Stimulated activated CD4-positive, alpha-beta T cell treated with anti-CD3 and anti-CD28 coated beads, Interleukin-4, amount 100 ng/mL, for 1 hour (primary cell): ENCODE data around the gene ROBO3.
A peak's percentile ranks its signal among the peaks of the same experiment; 100 is the strongest.

ENCODE experiments used
- DNase-seq: peaks from one replicate; pipeline ENCODE4 v3.0.0-alpha.2; 2020

ROBO3 gene

GRCh38 chr11:124893781-124894401, 28.7 kb downstream of the ROBO3 start:
- no peak for DNase-seq

GRCh38 chr11:124894606-124895430, 29.6 kb downstream of the ROBO3 start:
- no peak for DNase-seq

GRCh38 chr11:124895471-124895971, 30.3 kb downstream of the ROBO3 start:
- no peak for DNase-seq

- DNase-seq: no peak
Measured at GRCh38 chr11:124896071-124896750, 31.0 kb downstream of the ROBO3 start.

- DNase-seq: no peak
Measured at GRCh38 chr11:124896821-124897391, 31.7 kb downstream of the ROBO3 start.

GRCh38 chr11:124897674-124898262, 32.5 kb downstream of the ROBO3 start, which contains the start of gene ROBO4:
Gene ROBO4 (minus strand): TSS chr11:124897865. CDS start chr11:124897795, 70 bp downstream.
- DNase-seq: no peak

- no peak for DNase-seq
Measured at GRCh38 chr11:124898263-124898680, 33.0 kb downstream of the ROBO3 start.

GRCh38 chr11:124898711-124899110, 33.5 kb downstream of the ROBO3 start:
- no peak for DNase-seq

- no peak for DNase-seq
Measured at GRCh38 chr11:124899383-124900145, 34.3 kb downstream of the ROBO3 start.

- no peak for DNase-seq
Measured at GRCh38 chr11:124900464-124900863, 35.2 kb downstream of the ROBO3 start.

GRCh38 chr11:124902616-124903015, 37.4 kb downstream of the ROBO3 start:
- no peak for DNase-seq

- DNase-seq: no peak
Measured at GRCh38 chr11:124915541-124916369, 50.5 kb downstream of the ROBO3 start.

- no peak for DNase-seq
Measured at GRCh38 chr11:124916370-124916710, 51.1 kb downstream of the ROBO3 start.

- no peak for DNase-seq
Measured at GRCh38 chr11:124917115-124917637, 51.9 kb downstream of the ROBO3 start.

GRCh38 chr11:124918950-124919349, 53.7 kb downstream of the ROBO3 start, which contains the start of gene HEPN1:
Gene HEPN1 (plus strand): TSS chr11:124919250.
- no peak for DNase-seq

- DNase-seq: no peak
Measured at GRCh38 chr11:124919898-124920297, 54.7 kb downstream of the ROBO3 start.

- no peak for DNase-seq
Measured at GRCh38 chr11:124920356-124920755, 55.1 kb downstream of the ROBO3 start.

- peak; percentile 83 for DNase-seq
Measured at GRCh38 chr11:124920870-124921609, 55.8 kb downstream of the ROBO3 start.

GRCh38 chr11:124922831-124923230, 57.6 kb downstream of the ROBO3 start:
- DNase-seq: no peak

- DNase-seq: no peak
Measured at GRCh38 chr11:124923296-124923695, 58.1 kb downstream of the ROBO3 start.
